GM12891 (cell line): ENCODE measurements around the gene SMAD4.

ENCODE experiments used
- PAX5 ChIP-seq: IDR thresholded peaks from 2 replicates; pipeline ENCODE4 v1.6.1; 2011; ENCODE audit warnings: low read length, moderate library complexity, mild to moderate bottlenecking; ENCODE audit not compliant: insufficient read depth, severe bottlenecking
- POLR2A ChIP-seq: IDR thresholded peaks from 2 replicates; pipeline ENCODE4 v1.6.1; 2011; ENCODE audit warnings: low read depth, low read length, control low read depth
- POLR2AphosphoS5 ChIP-seq: IDR thresholded peaks from 2 replicates; pipeline ENCODE4 v1.6.1; 2011; ENCODE audit warnings: low read depth, low read length, control low read depth
- SPI1 ChIP-seq: IDR thresholded peaks from 2 replicates; pipeline ENCODE4 v1.6.1; 2011; ENCODE audit warnings: low read depth, low read length, control low read depth
- TAF1 ChIP-seq: IDR thresholded peaks from 2 replicates; pipeline ENCODE4 v1.6.1; 2011; ENCODE audit warnings: low read depth, low read length, control low read depth

- TF ChIP-seq POLR2AphosphoS5 (no peak), POLR2A (no peak), TAF1 (no peak), PAX5 (no peak), SPI1 (no peak)
These were observed 77.7 kb downstream of the SMAD4 start for GRCh38 chr18:51107598-51108305.
